Activated CD4-positive, alpha-beta memory T cell treated with anti-CD3 and anti-CD28 coated beads for 36 hours (primary cell): ENCODE data around the gene CCDC30. TPM values are rescaled to one million over a fixed set of nuclear protein-coding genes. Genes with fewer than 3 reads are reported as not detected.
"Not testable (repeated sequence)": the region's sequence is repeated elsewhere in the genome, so short reads cannot be mapped to it uniquely, and the experiment has no call there.

ENCODE experiments used
- CTCF ChIA-PET: fragments of 350-600 bp; sonication (Branson Sonifier 250); formaldehyde crosslinking; loops from one replicate; lab custom pipeline; 2021; ENCODE audit warnings: antibody characterized with exemption, inconsistent platforms; lab: Charles Lee
- POLR2A ChIA-PET: fragments of 350-600 bp; sonication (Branson Sonifier 250); formaldehyde crosslinking; loops from one replicate; lab custom pipeline; 2021; ENCODE audit warnings: antibody characterized with exemption; lab: Charles Lee
- DNase-seq: peaks from one replicate; pipeline ENCODE4 v3.0.0-alpha.2; 2020
- H3K27ac Mint-ChIP-seq: one replicate; pipeline ENCODE4 v1.8.0; 2021; ENCODE audit warnings: mixed read lengths
- H3K27me3 Mint-ChIP-seq: one replicate; pipeline ENCODE4 v1.8.0; 2021; ENCODE audit warnings: mixed read lengths
- H3K36me3 Mint-ChIP-seq: one replicate; pipeline ENCODE4 v1.8.0; 2021; ENCODE audit warnings: mixed read lengths
- H3K4me1 Mint-ChIP-seq: one replicate; pipeline ENCODE4 v1.8.0; 2021; ENCODE audit warnings: low read depth, mixed read lengths
- H3K4me3 Mint-ChIP-seq: one replicate; pipeline ENCODE4 v1.8.0; 2021; ENCODE audit warnings: mild to moderate bottlenecking, mixed read lengths
- H3K9me3 Mint-ChIP-seq: one replicate; pipeline ENCODE4 v1.8.0; 2021; ENCODE audit warnings: mixed read lengths
- intact Hi-C: fragments of 100-400 bp; cut with micrococcal nuclease; formaldehyde crosslinking; loops from one replicate; pipeline ENCODE4 v1.15.1; 2023
- total RNA-seq, 2 experiments: library from RNA; stranded (reverse); gene quantifications; one replicate each; pipeline ENCODE4 v1.2.3, GENCODE V29; 2021

CCDC30 gene
- total RNA-seq, 2 experiments from 2014 or later: 1.5 to 2.3 TPM

DNA sequence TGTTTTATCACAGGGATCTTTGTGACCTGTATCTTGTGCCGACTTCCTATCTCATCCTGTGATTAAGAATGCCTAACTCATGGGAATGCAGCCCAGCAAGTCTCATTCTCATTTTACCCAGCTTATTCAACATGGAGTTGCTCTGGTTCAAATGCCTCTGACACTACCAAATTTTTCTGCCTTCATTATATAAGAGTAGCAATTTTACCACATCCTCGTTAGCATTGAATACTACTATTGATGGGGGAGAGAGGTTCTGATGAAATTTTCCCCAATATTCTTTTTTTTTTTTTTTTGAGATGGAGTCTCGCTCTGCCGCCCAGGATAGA lies 150.7 kb downstream of the CCDC30 start:
- intact Hi-C loops: no loop called here
- POLR2A ChIA-PET: no interaction called here
- H3K9me3 Mint-ChIP-seq: no peaks in the 10 kb centered on the region
- H3K4me3 Mint-ChIP-seq: no peak overlapping the region
- no peaks in the 10 kb centered on the region for H3K27me3 Mint-ChIP-seq
- no peak for DNase-seq
- H3K27ac Mint-ChIP-seq: no peak overlapping the region
- no peaks in the 10 kb centered on the region for H3K36me3 Mint-ChIP-seq
- CTCF ChIA-PET: interaction anchor here (0.6 kb wide), 1 partner anchor 698 kb away, joined by 3 read pairs; no protein-coding TSS in a partner anchor
- H3K4me1 Mint-ChIP-seq: no peaks in the 10 kb centered on the region

DNA sequence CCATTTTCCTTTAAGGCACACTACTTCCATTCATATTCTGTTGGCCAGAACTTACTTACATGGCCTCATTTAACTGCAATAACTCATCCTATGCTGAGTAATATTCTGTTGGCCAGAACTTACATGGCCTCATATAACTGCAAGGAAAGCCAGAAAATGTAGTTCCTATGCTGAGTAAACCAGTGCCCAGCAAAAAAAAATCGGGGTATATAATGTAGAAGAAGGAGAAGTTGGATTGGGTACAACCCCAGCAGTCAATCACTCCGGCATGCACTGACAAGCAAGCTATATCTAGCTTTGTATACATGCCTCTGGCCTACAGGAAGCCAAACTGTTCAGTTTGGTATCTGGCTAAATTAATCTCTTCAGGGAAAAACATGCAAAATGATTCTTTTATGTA lies 155.8 kb downstream of the CCDC30 start:
- no peaks in the 10 kb centered on the region for H3K27me3 Mint-ChIP-seq
- no peaks in the 10 kb centered on the region for H3K4me1 Mint-ChIP-seq
- H3K4me3 Mint-ChIP-seq: no peak overlapping the region
- intact Hi-C loops: no loop called here
- H3K27ac Mint-ChIP-seq: no peak overlapping the region
- POLR2A ChIA-PET: no interaction called here
- H3K9me3 Mint-ChIP-seq: no peaks in the 10 kb centered on the region
- CTCF ChIA-PET: no interaction called here
- H3K36me3 Mint-ChIP-seq: no peaks in the 10 kb centered on the region
- no peak for DNase-seq

DNA sequence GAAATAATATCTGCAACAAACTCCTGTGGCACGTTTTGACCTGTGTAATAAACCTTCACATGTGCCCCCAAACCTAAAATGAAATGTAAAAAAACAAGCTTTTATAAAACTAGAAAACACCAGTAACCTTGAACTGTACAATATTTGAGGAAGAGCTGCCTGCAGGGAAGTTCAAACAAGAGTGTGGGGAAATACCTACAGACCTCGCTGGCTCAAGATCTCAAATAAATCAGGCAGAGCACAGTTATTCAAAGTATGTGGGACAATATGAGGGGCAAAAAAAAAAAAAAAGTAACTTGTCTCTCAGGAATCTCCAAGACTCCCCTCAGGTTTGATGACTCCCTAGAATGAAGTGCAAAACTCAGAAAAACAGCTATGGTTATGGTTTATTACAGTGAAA lies 157.2 kb downstream of the CCDC30 start:
- Mint-ChIP-seq H3K4me3 (no peak overlapping the region), H3K36me3 (no peaks in the 10 kb centered on the region), H3K9me3 (no peaks in the 10 kb centered on the region), H3K27ac (no peak overlapping the region), H3K27me3 (no peaks in the 10 kb centered on the region), H3K4me1 (no peaks in the 10 kb centered on the region)
- CTCF ChIA-PET: interaction anchor here (0.6 kb wide), 1 partner anchor 135 kb away, joined by 3 read pairs; no protein-coding TSS in a partner anchor
- POLR2A ChIA-PET: no interaction called here
- DNase-seq: no peak
- intact Hi-C loops: no loop called here

DNA sequence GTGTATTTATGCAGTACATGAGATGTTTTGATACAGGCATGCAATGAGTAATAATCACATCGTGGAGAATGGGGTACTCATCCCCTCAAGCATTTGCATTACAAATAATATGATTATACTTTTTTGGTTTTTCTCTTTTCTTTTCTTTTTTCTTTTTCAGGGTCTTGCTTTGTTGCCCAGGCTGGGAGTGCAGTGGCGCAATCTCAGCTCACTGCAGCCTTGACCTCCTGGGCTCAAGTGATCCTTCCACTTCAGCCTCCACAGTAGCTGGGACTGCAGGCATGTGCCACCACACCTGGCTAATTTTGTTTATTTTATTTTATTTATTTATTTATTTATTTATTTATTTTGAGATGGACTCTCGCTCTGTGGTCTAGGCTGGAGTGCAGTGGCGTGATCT lies 158.1 kb downstream of the CCDC30 start:
- H3K36me3 Mint-ChIP-seq, DNase-seq, H3K27ac Mint-ChIP-seq, H3K27me3 Mint-ChIP-seq, CTCF ChIA-PET, H3K4me1 Mint-ChIP-seq, H3K4me3 Mint-ChIP-seq, intact Hi-C loops, H3K9me3 Mint-ChIP-seq, POLR2A ChIA-PET: not testable (repeated sequence)

DNA sequence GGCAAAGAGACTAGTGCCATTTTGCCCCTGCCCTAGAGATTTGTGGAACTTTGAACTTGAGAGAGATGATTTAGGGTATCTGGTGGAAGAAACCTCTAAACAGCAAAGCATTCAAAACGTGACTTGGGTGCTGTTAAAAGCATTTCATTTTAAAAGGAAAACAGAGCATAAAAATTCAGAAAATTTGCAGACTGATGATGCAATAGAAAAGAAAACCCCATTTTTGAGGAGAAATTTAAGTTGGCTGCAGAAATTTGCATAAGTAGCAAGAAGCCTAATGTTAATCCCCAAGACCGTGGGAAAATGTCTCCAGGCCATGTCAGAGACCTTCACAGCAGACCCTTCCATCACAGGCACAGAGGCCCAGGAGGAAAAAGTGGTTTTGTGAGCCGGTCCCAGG lies 164.1 kb downstream of the CCDC30 start:
- H3K4me3 Mint-ChIP-seq, intact Hi-C loops, H3K36me3 Mint-ChIP-seq, H3K27ac Mint-ChIP-seq, DNase-seq, POLR2A ChIA-PET, H3K4me1 Mint-ChIP-seq, H3K27me3 Mint-ChIP-seq, H3K9me3 Mint-ChIP-seq: not testable (repeated sequence)
- CTCF ChIA-PET: interaction anchor here (0.8 kb wide), 1 partner anchor 1626 kb away, joined by 3 read pairs; no protein-coding TSS in a partner anchor

DNA sequence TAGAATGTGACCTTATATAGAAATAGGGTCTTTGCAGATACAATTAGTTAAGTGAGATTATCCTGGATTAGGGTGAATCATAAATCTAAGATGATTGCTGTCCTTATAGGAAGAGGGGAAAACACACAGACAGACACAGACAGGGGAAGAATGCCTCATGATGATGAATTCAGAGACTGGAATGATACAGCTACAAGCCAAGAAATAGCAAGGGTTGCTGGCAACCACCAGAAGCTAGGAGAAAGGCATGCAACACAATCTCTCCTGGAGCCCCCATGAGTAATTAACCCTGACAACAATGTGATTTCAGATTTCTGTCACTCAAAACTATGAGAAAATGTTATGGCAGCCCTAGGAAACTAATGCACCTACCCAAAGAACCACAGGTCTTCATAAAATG lies 176.0 kb downstream of the CCDC30 start:
- no peaks in the 10 kb centered on the region for H3K27me3 Mint-ChIP-seq
- CTCF ChIA-PET: interaction anchor here (0.8 kb wide), 1 partner anchor 19 kb away, joined by 4 read pairs; no protein-coding TSS in a partner anchor

DNA sequence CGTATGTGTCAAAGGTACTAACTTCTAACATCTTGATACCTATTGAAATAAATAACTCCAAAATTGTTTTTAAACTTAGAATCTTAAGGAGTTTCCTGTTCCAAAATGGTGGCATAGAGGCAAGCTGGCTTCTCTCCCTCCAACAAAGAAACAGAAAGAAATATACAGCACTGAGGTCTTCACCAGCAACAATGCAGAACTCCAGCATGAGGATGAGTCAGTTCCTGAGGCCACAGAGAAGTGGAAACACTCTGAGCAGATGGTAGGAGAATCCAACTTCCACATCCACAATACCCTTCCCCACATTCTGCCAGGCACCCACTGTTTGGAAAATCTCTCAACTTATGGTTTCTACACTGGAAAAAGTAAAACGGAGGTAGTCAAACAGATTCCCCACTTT lies 183.0 kb downstream of the CCDC30 start:
- H3K4me1 Mint-ChIP-seq: no peaks in the 10 kb centered on the region
- no peak overlapping the region for H3K27ac Mint-ChIP-seq
- H3K36me3 Mint-ChIP-seq: peaks cover 17% of the 10 kb centered on the region
- no peak for DNase-seq
- peaks cover 11% of the 10 kb centered on the region for H3K9me3 Mint-ChIP-seq
- ChIA-PET POLR2A (no interaction called here), CTCF (interaction anchor here (1.2 kb wide), 1 partner anchor 45 kb away, joined by 3 read pairs; no protein-coding TSS in a partner anchor)
- intact Hi-C loops: no loop called here
- H3K27me3 Mint-ChIP-seq: no peaks in the 10 kb centered on the region
- H3K4me3 Mint-ChIP-seq: no peak overlapping the region

More for the DNA sequence above, 176.0 kb downstream of the CCDC30 start:
- no peaks in the 10 kb centered on the region for H3K9me3 Mint-ChIP-seq
- no peak overlapping the region for H3K4me3 Mint-ChIP-seq
- intact Hi-C loops: no loop called here
- no peak overlapping the region for H3K27ac Mint-ChIP-seq
- no peaks in the 10 kb centered on the region for H3K36me3 Mint-ChIP-seq
- DNase-seq: no peak
- POLR2A ChIA-PET: interaction anchor here (0.6 kb wide), 1 partner anchor 120 kb away, joined by 3 read pairs; no protein-coding TSS in a partner anchor
- no peaks in the 10 kb centered on the region for H3K4me1 Mint-ChIP-seq

DNA sequence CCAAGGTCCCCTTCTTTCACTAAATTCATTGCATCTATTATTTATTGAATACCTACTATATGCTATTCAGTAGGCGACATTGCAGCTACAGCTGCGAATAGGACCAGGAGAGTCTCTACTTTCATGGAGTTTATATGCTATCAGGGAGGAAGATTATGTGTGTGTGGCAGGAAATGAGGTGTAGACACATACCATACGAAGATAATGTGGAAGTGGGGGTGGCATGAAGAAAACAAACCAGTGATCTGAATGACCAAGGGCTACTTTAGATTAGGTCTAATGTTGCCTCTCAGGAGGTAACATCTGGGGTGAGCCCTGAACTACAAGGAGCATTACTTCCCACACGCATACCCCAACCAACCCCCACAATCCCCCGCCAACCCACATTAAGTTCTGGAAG lies 194.1 kb downstream of the CCDC30 start:
- Mint-ChIP-seq H3K4me1 (peaks cover 37% of the 10 kb centered on the region), H3K4me3 (peak overlapping the region; percentile 98), H3K27ac (peak overlapping the region; percentile 95), H3K36me3 (peaks cover 22% of the 10 kb centered on the region), H3K27me3 (no peaks in the 10 kb centered on the region), H3K9me3 (no peaks in the 10 kb centered on the region)
- no peak for DNase-seq
- ChIA-PET POLR2A (interaction anchor here (1.2 to 1.3 kb wide), 2 partner anchors 9 to 109 kb away, joined by 5 to 8 read pairs; partner anchors contain the start of genes C1orf50 and P3H1), CTCF (interaction anchor here (0.6 to 1.9 kb wide), 7 partner anchors 19 to 416 kb away, joined by 3 to 7 read pairs (median 3); partner anchors contain the start of genes YBX1 and ZNF691)
- intact Hi-C loops: loop anchor here (5.0 kb wide), 1 partner anchor 190 kb away; the partner anchor contains the start of gene ZNF691

DNA sequence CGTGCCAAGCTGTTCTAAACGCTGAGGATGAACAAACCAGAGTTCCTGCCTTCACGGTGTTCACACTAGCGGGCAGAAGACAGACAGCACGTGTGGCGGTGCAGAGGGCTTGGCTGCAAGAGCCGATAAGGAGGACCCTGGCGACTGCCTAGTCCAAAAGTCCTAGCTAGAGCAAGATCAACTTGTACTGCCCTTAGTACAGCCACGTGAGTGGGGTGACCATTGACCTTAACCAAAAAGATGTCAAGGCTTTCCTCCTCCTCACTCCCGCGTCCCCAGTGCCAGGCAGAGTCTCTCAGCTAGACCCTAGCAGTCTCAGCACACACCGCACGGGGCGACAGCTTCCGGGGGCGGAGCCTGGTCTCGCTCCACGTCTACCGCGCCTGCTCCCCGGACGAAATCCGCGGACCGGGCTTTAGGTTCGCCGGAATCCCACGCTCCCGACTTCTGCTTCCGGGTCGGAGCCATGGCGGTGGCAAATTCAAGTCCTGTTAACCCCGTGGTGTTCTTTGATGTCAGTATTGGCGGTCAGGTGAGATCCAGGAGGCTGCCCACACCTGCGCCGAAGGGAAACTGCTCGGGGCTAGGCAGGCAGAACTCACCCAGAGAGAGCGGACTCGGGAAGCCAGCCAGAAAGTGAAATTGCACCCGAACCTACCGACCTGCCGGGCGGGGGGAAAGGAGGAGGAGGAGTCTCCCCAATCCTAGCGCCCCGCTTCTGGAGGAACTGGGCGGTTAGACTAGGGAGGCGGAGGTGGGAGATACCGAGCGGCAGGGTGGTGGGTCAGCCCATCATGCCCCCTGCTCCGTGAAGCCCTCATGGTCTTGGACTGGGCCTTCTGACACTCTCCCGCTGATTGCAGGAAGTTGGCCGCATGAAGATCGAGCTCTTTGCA lies 195.1 kb downstream of the CCDC30 start, which contains the start of gene PPIH:
TSS of gene PPIH (plus strand) at position 443 of the 896 bp plus-strand sequence. CDS start at position 467, 24 bp downstream.
- intact Hi-C loops: loop anchor here (1.0 to 5.0 kb wide), 4 partner anchors 24 to 195 kb away; partner anchors contain the start of genes C1orf50, CCDC30, P3H1 and YBX1
- no peaks in the 10 kb centered on the region for H3K27me3 Mint-ChIP-seq
- peak; percentile 97 for DNase-seq
- CTCF ChIA-PET: interaction anchor here (0.6 to 1.9 kb wide), 9 partner anchors 8 to 415 kb away, joined by 3 to 7 read pairs (median 3); partner anchors contain the start of genes C1orf50, P3H1, YBX1 and ZNF691
- H3K36me3 Mint-ChIP-seq: peaks cover 27% of the 10 kb centered on the region
- POLR2A ChIA-PET: interaction anchor here (0.9 to 1.8 kb wide), 5 partner anchors 8 to 195 kb away, joined by 3 to 29 read pairs (median 5); partner anchors contain the start of genes C1orf50, CCDC30, P3H1 and YBX1
- H3K27ac Mint-ChIP-seq: peak within 1 kb of the TSS; percentile 95
- peaks cover 37% of the 10 kb centered on the region for H3K4me1 Mint-ChIP-seq
- no peaks in the 10 kb centered on the region for H3K9me3 Mint-ChIP-seq
- H3K4me3 Mint-ChIP-seq: peak within 1 kb of the TSS; percentile 98

DNA sequence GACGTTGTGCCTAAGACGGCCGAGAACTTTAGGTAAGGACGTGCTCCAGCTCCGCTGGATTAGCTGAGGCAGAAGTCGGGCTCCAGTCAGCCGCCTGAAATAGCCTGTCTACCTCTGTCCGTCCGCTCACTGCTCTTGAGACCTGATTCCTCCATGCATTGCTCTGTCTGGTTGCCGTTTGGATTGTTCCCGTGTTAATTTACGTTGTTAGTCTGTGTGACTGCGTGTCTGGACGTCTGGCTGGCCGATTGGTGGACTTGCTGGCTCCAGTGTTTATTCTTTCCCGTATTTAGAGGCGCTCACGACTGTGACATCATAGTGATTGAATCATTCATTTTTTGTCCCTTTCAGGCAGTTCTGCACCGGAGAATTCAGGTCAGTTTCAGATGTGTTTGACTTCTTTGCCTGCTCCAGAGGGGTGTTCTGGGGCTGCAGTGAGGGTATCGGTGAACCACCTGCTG lies 195.8 kb downstream of the CCDC30 start:
- Mint-ChIP-seq H3K9me3 (no peaks in the 10 kb centered on the region), H3K4me1 (peaks cover 37% of the 10 kb centered on the region), H3K4me3 (peak overlapping the region; percentile 98), H3K36me3 (peaks cover 33% of the 10 kb centered on the region), H3K27ac (peak overlapping the region; percentile 95), H3K27me3 (no peaks in the 10 kb centered on the region)
- CTCF ChIA-PET: interaction anchor here (1.2 to 1.9 kb wide), 2 partner anchors 23 to 24 kb away, joined by 6 to 7 read pairs; partner anchors contain the start of gene YBX1
- POLR2A ChIA-PET: interaction anchor here (1.3 to 1.8 kb wide), 2 partner anchors 24 to 29 kb away, joined by 4 to 29 read pairs; partner anchors contain the start of gene YBX1
- no peak for DNase-seq
- intact Hi-C loops: loop anchor here (1.0 to 5.0 kb wide), 4 partner anchors 23 to 196 kb away; partner anchors contain the start of genes C1orf50, CCDC30, P3H1 and YBX1

DNA sequence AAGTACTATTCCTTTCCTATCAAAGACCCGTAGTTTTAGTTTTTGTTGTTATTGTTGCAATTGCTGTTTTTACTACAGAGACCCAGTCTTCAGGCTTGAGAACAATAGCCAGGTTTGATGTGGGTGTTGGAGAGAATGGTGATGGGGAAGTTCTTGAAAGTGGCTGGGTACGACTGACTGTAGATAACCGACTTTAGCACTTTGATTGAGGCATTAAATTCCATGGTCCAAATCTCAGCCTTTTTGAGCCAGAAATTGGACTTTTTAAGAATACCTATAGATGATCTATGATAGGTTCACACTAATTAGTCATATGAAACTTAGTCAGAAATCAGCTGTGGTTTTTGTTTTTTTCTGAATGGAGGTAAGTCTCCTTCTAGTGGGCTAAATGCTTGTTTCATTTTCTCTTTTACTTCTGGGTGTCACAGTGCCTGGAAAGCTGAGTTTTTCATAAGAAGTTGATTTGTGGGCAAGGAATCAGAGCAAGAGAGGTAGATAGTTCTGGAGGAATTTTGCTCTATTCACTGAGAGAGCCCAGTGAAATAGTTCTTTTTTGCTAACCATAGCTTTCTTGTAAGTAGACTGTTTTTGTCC lies 197.9 kb downstream of the CCDC30 start:
- Mint-ChIP-seq H3K27ac (peak overlapping the region; percentile 71), H3K9me3 (no peaks in the 10 kb centered on the region), H3K4me3 (peak overlapping the region; percentile 4), H3K36me3 (peaks cover 46% of the 10 kb centered on the region), H3K4me1 (peaks cover 37% of the 10 kb centered on the region), H3K27me3 (no peaks in the 10 kb centered on the region)
- intact Hi-C loops: loop anchor here (1.0 kb wide), 1 partner anchor 20 kb away; no protein-coding TSS in a partner anchor
- POLR2A ChIA-PET: interaction anchor here (1.0 to 2.6 kb wide), 2 partner anchors 22 to 105 kb away, joined by 5 to 24 read pairs; partner anchors contain the start of genes C1orf50, P3H1 and YBX1
- no peak for DNase-seq
- CTCF ChIA-PET: interaction anchor here (0.5 to 2.2 kb wide), 6 partner anchors 20 to 185 kb away, joined by 3 to 8 read pairs (median 5); partner anchors contain the start of genes YBX1 and ZNF691
